HG03575 (cell line): ENCODE results near the gene INA.

Source experiments
- ATAC-seq: cut with Tn5 transposase; IDR thresholded peaks from one replicate; pipeline ENCODE4 v1.9.1; 2021; ENCODE audit not compliant: unreplicated experiment, insufficient number of reproducible peaks, low FRiP score; ENCODE audit errors: extremely low read depth

INA gene

GRCh38 chr10:103334567-103334966, 57.6 kb downstream of the INA start:
- no peak for ATAC-seq

GRCh38 chr10:103336370-103336769, 59.4 kb downstream of the INA start:
- ATAC-seq = no peak
